ENCODE measurements around the gene KCNH1.

KCNH1 gene

GRCh38 chr1:210700511-210700910 is 433.4 kb downstream of the KCNH1 start:
- Mint-ChIP-seq H3K4me1 (peaks cover 6% of the 10 kb centered on the region), H3K27me3 (peaks cover 3% of the 10 kb centered on the region), H3K9me3 (no peaks in the 10 kb centered on the region), H3K27ac (no peak overlapping the region), H3K36me3 (no peaks in the 10 kb centered on the region), H3K4me3 (no peak overlapping the region)
- DNase-seq: no peak
- CTCF ChIA-PET: no interaction called here

- Mint-ChIP-seq H3K4me3 (no peak overlapping the region), H3K4me1 (peaks cover 6% of the 10 kb centered on the region), H3K36me3 (no peaks in the 10 kb centered on the region), H3K9me3 (no peaks in the 10 kb centered on the region), H3K27ac (no peak overlapping the region), H3K27me3 (peaks cover 3% of the 10 kb centered on the region)
- CTCF ChIA-PET: interaction anchor here (0.6 kb wide), 1 partner anchor 11 kb away, joined by 3 read pairs; no protein-coding TSS in a partner anchor
- DNase-seq: no peak
Observed at GRCh38 chr1:210700083-210700482, 433.9 kb downstream of the KCNH1 start.

- Mint-ChIP-seq H3K4me3 (no peak overlapping the region), H3K27me3 (peaks cover 3% of the 10 kb centered on the region), H3K9me3 (no peaks in the 10 kb centered on the region), H3K4me1 (peaks cover 6% of the 10 kb centered on the region), H3K27ac (no peak overlapping the region), H3K36me3 (no peaks in the 10 kb centered on the region)
- CTCF ChIA-PET: no interaction called here
- DNase-seq: no peak
Observed at GRCh38 chr1:210698661-210699060, 435.3 kb downstream of the KCNH1 start.

- DNase-seq: no peak
- peaks cover 3% of the 10 kb centered on the region for H3K27me3 Mint-ChIP-seq
- CTCF ChIA-PET: interaction anchor here (0.9 kb wide), 1 partner anchor 12 kb away, joined by 3 read pairs; no protein-coding TSS in a partner anchor
- no peak overlapping the region for H3K4me3 Mint-ChIP-seq
- no peak overlapping the region for H3K27ac Mint-ChIP-seq
- H3K4me1 Mint-ChIP-seq: peaks cover 17% of the 10 kb centered on the region
- H3K36me3 Mint-ChIP-seq: no peaks in the 10 kb centered on the region
- no peaks in the 10 kb centered on the region for H3K9me3 Mint-ChIP-seq
Observed at GRCh38 chr1:210697185-210697584, 436.8 kb downstream of the KCNH1 start.

GRCh38 chr1:210696709-210697108 is 437.2 kb downstream of the KCNH1 start:
- peaks cover 17% of the 10 kb centered on the region for H3K4me1 Mint-ChIP-seq
- H3K36me3 Mint-ChIP-seq: no peaks in the 10 kb centered on the region
- H3K4me3 Mint-ChIP-seq: no peak overlapping the region
- DNase-seq: no peak
- H3K27ac Mint-ChIP-seq: no peak overlapping the region
- CTCF ChIA-PET: interaction anchor here (0.9 kb wide), 1 partner anchor 12 kb away, joined by 3 read pairs; no protein-coding TSS in a partner anchor
- no peaks in the 10 kb centered on the region for H3K9me3 Mint-ChIP-seq
- H3K27me3 Mint-ChIP-seq: peaks cover 3% of the 10 kb centered on the region

GRCh38 chr1:210695026-210695425 is 438.9 kb downstream of the KCNH1 start:
- no peaks in the 10 kb centered on the region for H3K36me3 Mint-ChIP-seq
- H3K27me3 Mint-ChIP-seq: peaks cover 3% of the 10 kb centered on the region
- no peak for DNase-seq
- H3K27ac Mint-ChIP-seq: no peak overlapping the region
- CTCF ChIA-PET: no interaction called here
- no peak overlapping the region for H3K4me3 Mint-ChIP-seq
- no peaks in the 10 kb centered on the region for H3K9me3 Mint-ChIP-seq
- peaks cover 17% of the 10 kb centered on the region for H3K4me1 Mint-ChIP-seq

GRCh38 chr1:210692796-210693195 is 441.2 kb downstream of the KCNH1 start:
- CTCF ChIA-PET: no interaction called here
- Mint-ChIP-seq H3K27me3 (peaks cover 3% of the 10 kb centered on the region), H3K27ac (no peak overlapping the region), H3K36me3 (no peaks in the 10 kb centered on the region), H3K9me3 (no peaks in the 10 kb centered on the region), H3K4me3 (no peak overlapping the region), H3K4me1 (peaks cover 17% of the 10 kb centered on the region)
- DNase-seq: no peak

- H3K36me3 Mint-ChIP-seq: no peaks in the 10 kb centered on the region
- H3K4me1 Mint-ChIP-seq: peaks cover 11% of the 10 kb centered on the region
- H3K9me3 Mint-ChIP-seq: no peaks in the 10 kb centered on the region
- H3K27ac Mint-ChIP-seq: no peak overlapping the region
- DNase-seq: no peak
- H3K27me3 Mint-ChIP-seq: peaks cover 3% of the 10 kb centered on the region
- H3K4me3 Mint-ChIP-seq: no peak overlapping the region
- CTCF ChIA-PET: no interaction called here
Observed at GRCh38 chr1:210691039-210691610, 442.8 kb downstream of the KCNH1 start.

GRCh38 chr1:210690236-210690635 is 443.7 kb downstream of the KCNH1 start:
- CTCF ChIA-PET: no interaction called here
- peaks cover 11% of the 10 kb centered on the region for H3K4me1 Mint-ChIP-seq
- no peak overlapping the region for H3K4me3 Mint-ChIP-seq
- no peaks in the 10 kb centered on the region for H3K27me3 Mint-ChIP-seq
- no peaks in the 10 kb centered on the region for H3K36me3 Mint-ChIP-seq
- no peak for DNase-seq
- H3K27ac Mint-ChIP-seq: no peak overlapping the region
- H3K9me3 Mint-ChIP-seq: no peaks in the 10 kb centered on the region

- DNase-seq: no peak
- Mint-ChIP-seq H3K4me1 (peaks cover 11% of the 10 kb centered on the region), H3K9me3 (no peaks in the 10 kb centered on the region), H3K4me3 (no peak overlapping the region), H3K36me3 (no peaks in the 10 kb centered on the region), H3K27ac (no peak overlapping the region), H3K27me3 (no peaks in the 10 kb centered on the region)
- CTCF ChIA-PET: no interaction called here
Observed at GRCh38 chr1:210689826-210690225, 444.1 kb downstream of the KCNH1 start.

- H3K9me3 Mint-ChIP-seq: no peaks in the 10 kb centered on the region
- no peak for DNase-seq
- H3K27me3 Mint-ChIP-seq: no peaks in the 10 kb centered on the region
- no peak overlapping the region for H3K27ac Mint-ChIP-seq
- CTCF ChIA-PET: interaction anchor here (1.1 kb wide), 1 partner anchor 11 kb away, joined by 3 read pairs; no protein-coding TSS in a partner anchor
- H3K4me3 Mint-ChIP-seq: no peak overlapping the region
- peaks cover 11% of the 10 kb centered on the region for H3K4me1 Mint-ChIP-seq
- no peaks in the 10 kb centered on the region for H3K36me3 Mint-ChIP-seq
Observed at GRCh38 chr1:210688512-210689234, 445.3 kb downstream of the KCNH1 start.

- no peak for DNase-seq
- H3K36me3 Mint-ChIP-seq: no peaks in the 10 kb centered on the region
- no peak overlapping the region for H3K27ac Mint-ChIP-seq
- CTCF ChIA-PET: no interaction called here
- H3K9me3 Mint-ChIP-seq: no peaks in the 10 kb centered on the region
- H3K27me3 Mint-ChIP-seq: no peaks in the 10 kb centered on the region
- peaks cover 4% of the 10 kb centered on the region for H3K4me1 Mint-ChIP-seq
- no peak overlapping the region for H3K4me3 Mint-ChIP-seq
Observed at GRCh38 chr1:210687582-210688279, 446.2 kb downstream of the KCNH1 start.

- CTCF ChIA-PET: no interaction called here
- H3K27ac Mint-ChIP-seq: no peak overlapping the region
- H3K9me3 Mint-ChIP-seq: no peaks in the 10 kb centered on the region
- DNase-seq: no peak
- no peaks in the 10 kb centered on the region for H3K27me3 Mint-ChIP-seq
- H3K36me3 Mint-ChIP-seq: no peaks in the 10 kb centered on the region
- H3K4me3 Mint-ChIP-seq: no peak overlapping the region
- H3K4me1 Mint-ChIP-seq: no peaks in the 10 kb centered on the region
Observed at GRCh38 chr1:210686841-210687240, 447.1 kb downstream of the KCNH1 start.

GRCh38 chr1:210685295-210685650 is 448.7 kb downstream of the KCNH1 start:
- Mint-ChIP-seq H3K4me3 (no peak overlapping the region), H3K36me3 (no peaks in the 10 kb centered on the region), H3K4me1 (no peaks in the 10 kb centered on the region), H3K27ac (no peak overlapping the region), H3K9me3 (no peaks in the 10 kb centered on the region), H3K27me3 (no peaks in the 10 kb centered on the region)
- DNase-seq: no peak
- CTCF ChIA-PET: interaction anchor here (1.1 kb wide), 1 partner anchor 12 kb away, joined by 3 read pairs; no protein-coding TSS in a partner anchor

Measured in activated naive CD4-positive, alpha-beta T cell treated with anti-CD3 and anti-CD28 coated beads, Interleukin-2, amount 10 ng/mL, durations not matched to agents 7 days and 5 days (primary cell).